Measurements from ENCODE around the gene STARD3. TPM values are rescaled to one million over a fixed set of nuclear protein-coding genes. Genes with fewer than 3 reads are reported as not detected.
"Not testable (repeated sequence)": the region's sequence is repeated elsewhere in the genome, so short reads cannot be mapped to it uniquely, and the experiment has no call there.

Gene STARD3
- polyA plus RNA-seq, 5 donors: 44.5 to 62.7 (median 58.2) TPM

- DNase-seq: no peak
These were observed 50.2 kb downstream of the STARD3 start for GRCh38 chr17:39687101-39687545.

GRCh38 chr17:39687546-39688474 lies 50.9 kb downstream of the STARD3 start, which contains the start of gene PGAP3:
TSS of gene PGAP3 (minus strand) at chr17:39688057. CDS start at chr17:39688014, 43 bp downstream.
- peak; percentile 89 to 91 for DNase-seq

- no peak for DNase-seq
These were observed 51.5 kb downstream of the STARD3 start for GRCh38 chr17:39688475-39688835.

GRCh38 chr17:39688945-39689344 lies 52.0 kb downstream of the STARD3 start:
- DNase-seq: no peak

GRCh38 chr17:39694593-39694992 lies 57.6 kb downstream of the STARD3 start:
- no peak for DNase-seq

- no peak for DNase-seq
These were observed 58.1 kb downstream of the STARD3 start for GRCh38 chr17:39695089-39695474.

GRCh38 chr17:39696731-39697130 lies 59.8 kb downstream of the STARD3 start:
- no peak for DNase-seq

GRCh38 chr17:39697961-39698360 lies 61.0 kb downstream of the STARD3 start:
- no peak for DNase-seq

GRCh38 chr17:39699157-39699817 lies 62.3 kb downstream of the STARD3 start:
- not testable (repeated sequence) for DNase-seq

GRCh38 chr17:39699818-39700147 lies 62.8 kb downstream of the STARD3 start, which contains the start of gene ERBB2:
TSS of gene ERBB2 (plus strand) at chr17:39700064. CDS start at chr17:39700239, 175 bp downstream.
- DNase-seq: peak; percentile 76 to 79

GRCh38 chr17:39700148-39700987 lies 63.4 kb downstream of the STARD3 start:
- peak; percentile 74 to 79 for DNase-seq

GRCh38 chr17:39701012-39701783 lies 64.3 kb downstream of the STARD3 start:
- no peak for DNase-seq

GRCh38 chr17:39701784-39702422 lies 65.0 kb downstream of the STARD3 start:
- no peak for DNase-seq

- DNase-seq: no peak
These were observed 66.3 kb downstream of the STARD3 start for GRCh38 chr17:39702901-39703893.

- no peak for DNase-seq
These were observed 67.0 kb downstream of the STARD3 start for GRCh38 chr17:39703913-39704312.

GRCh38 chr17:39704821-39705551 lies 68.0 kb downstream of the STARD3 start:
- DNase-seq: no peak

- peak; percentile 60 to 67 for DNase-seq
These were observed 68.9 kb downstream of the STARD3 start for GRCh38 chr17:39705786-39706348.

GRCh38 chr17:39706383-39706782 lies 69.4 kb downstream of the STARD3 start:
- no peak for DNase-seq
